Astrocyte of the cerebellum (primary cell): ENCODE measurements around the gene GTSF1L.

Source experiments
- DNase-seq: peaks from one replicate; pipeline ENCODE4 v3.0.0-alpha.2; 2011; ENCODE audit warnings: low read depth
- H3K4me3 ChIP-seq: 2 replicates; pipeline ENCODE4 v1.5.1; 2011; ENCODE audit warnings: mild to moderate bottlenecking, low read depth, low read length, moderate library complexity
- in situ Hi-C: cut with HindIII; loops from 2 replicates; pipeline ENCODE4 v1.10.0; 2017; ENCODE audit warnings: low sequenced_read_pairs
- TF ChIP-seq, protein P1 (sequence below): IDR thresholded peaks from 2 replicates; pipeline ENCODE4 v1.5.1; 2012; ENCODE audit warnings: low read length, low read depth, moderate library complexity, mild to moderate bottlenecking; ENCODE audit errors: missing control alignments

Gene GTSF1L

DNA sequence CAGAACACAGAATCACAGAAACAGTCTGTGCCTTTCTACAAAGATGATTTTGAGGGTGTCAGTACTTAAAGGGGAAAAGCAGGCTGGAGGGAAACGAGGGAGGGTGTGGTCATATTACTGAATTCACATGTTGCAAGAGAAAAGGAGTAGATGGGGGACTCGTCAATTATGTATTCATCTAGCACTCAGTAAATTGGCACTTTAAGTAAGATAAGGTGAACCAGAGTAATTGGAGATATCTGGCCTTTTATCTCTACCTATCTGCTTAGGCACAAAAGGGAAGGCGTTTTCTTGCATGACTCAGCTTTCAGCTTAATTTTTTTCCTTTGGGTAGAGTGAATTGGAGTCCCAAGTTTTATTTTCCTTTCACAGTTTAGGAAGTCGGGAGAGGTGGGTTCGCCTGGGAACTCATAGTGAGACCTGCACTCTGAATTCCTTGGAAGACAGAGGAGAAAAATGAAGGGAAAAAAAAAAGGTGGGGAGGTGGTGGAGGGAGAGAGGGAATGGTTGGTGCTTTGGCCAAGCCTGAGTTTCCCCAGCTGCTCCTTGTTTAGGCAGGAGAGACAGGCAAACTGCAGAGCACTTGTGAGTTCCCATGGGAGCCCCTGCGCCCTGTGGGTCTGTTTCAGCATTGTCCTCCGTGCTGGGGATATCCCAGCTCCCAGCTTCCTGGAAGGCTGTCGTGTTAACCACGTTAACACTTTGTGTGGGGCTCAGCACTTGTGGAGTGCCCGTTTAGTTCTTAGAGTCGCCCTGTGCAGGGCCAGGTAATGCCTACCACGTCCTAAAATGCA is 19.7 kb upstream of the GTSF1L start:
- TF ChIP-seq, protein P1, sequence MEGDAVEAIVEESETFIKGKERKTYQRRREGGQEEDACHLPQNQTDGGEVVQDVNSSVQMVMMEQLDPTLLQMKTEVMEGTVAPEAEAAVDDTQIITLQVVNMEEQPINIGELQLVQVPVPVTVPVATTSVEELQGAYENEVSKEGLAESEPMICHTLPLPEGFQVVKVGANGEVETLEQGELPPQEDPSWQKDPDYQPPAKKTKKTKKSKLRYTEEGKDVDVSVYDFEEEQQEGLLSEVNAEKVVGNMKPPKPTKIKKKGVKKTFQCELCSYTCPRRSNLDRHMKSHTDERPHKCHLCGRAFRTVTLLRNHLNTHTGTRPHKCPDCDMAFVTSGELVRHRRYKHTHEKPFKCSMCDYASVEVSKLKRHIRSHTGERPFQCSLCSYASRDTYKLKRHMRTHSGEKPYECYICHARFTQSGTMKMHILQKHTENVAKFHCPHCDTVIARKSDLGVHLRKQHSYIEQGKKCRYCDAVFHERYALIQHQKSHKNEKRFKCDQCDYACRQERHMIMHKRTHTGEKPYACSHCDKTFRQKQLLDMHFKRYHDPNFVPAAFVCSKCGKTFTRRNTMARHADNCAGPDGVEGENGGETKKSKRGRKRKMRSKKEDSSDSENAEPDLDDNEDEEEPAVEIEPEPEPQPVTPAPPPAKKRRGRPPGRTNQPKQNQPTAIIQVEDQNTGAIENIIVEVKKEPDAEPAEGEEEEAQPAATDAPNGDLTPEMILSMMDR = no peak
- no peak for DNase-seq
- in situ Hi-C loops = no loop called here
- no peak overlapping the region for H3K4me3 ChIP-seq

DNA sequence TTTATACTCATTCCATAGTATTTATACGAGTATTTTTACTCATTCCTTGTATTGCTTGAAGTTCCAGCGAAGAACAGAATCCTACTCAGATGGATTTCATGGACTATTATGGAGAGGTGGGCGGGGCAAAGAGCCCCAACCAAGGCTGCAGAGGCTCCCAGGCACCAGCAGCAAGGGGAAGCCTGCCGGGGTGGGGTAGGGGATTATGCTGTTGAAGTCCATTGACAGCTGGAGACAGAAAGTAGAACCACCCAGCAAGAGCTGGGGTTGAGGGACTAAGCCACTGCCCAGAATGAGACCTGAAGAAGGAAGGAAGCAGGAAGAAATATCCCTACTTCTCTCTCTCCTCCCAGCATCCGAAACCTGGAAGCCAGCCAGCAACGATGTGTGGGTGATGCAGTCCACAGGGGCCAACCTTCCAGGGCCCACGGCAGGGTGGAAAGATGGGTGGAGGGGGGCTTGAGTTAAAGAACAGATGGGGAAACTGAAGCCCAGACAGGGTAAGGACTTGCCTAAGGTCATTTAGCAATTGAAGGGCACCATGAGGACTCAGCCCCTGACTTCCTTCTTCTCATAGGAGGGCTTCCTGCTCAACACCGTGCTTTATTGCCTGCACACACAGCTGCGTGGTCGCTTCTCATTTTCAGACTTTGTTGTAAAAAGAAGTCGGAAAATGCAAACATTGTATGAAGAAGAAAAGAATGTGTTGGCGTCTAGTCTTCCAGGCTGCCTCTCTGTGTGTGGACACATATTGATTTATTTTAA is 18.3 kb upstream of the GTSF1L start:
- in situ Hi-C loops = no loop called here
- DNase-seq = no peak
- TF ChIP-seq, protein P1 = no peak
- H3K4me3 ChIP-seq = no peak overlapping the region

DNA sequence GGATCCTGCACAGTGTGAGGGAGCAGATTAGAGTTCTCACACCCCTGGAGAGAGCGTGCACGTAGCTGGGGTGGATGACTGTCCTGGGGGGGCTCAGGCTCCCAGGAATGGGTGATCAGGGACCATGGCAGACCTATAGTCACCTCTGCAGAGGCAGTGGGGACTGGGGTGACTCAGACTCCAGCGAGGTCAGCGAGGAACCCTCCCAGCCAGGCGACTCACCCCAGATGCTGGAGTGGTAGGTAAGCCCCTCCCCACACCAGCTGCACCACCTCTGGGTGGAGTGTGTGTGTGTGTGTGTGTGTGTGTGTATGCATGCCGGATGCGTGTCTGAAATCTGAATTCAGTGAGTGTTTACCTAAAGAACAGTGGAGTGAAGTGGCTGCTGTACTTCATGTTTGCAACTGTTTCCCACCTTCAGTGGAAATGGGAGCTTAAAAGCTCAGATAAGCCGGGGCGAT is 17.4 kb upstream of the GTSF1L start:
- no peak overlapping the region for H3K4me3 ChIP-seq
- in situ Hi-C loops = no loop called here
- DNase-seq = no peak
- TF ChIP-seq, protein P1 = no peak

DNA sequence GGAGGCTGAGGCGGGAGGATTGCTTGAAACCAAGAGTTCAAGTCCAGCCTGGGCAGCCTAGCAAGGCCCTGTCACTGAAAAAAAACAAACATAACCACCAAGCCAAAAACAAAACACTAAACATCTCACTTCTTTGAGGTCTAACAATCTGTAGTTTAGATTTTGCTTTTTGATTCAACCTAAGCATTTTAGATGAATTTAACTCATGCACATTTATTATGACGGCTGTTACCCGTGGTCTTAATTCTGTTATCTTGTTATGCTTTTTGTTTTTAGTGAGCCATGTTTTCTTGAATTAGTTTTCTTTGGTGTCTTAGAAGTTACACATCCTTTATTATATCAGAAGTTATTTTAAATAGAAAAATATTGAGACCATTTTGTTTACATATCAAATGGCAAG is 13.8 kb upstream of the GTSF1L start:
- TF ChIP-seq, protein P1 = no peak
- in situ Hi-C loops = no loop called here
- no peak overlapping the region for H3K4me3 ChIP-seq
- no peak for DNase-seq

DNA sequence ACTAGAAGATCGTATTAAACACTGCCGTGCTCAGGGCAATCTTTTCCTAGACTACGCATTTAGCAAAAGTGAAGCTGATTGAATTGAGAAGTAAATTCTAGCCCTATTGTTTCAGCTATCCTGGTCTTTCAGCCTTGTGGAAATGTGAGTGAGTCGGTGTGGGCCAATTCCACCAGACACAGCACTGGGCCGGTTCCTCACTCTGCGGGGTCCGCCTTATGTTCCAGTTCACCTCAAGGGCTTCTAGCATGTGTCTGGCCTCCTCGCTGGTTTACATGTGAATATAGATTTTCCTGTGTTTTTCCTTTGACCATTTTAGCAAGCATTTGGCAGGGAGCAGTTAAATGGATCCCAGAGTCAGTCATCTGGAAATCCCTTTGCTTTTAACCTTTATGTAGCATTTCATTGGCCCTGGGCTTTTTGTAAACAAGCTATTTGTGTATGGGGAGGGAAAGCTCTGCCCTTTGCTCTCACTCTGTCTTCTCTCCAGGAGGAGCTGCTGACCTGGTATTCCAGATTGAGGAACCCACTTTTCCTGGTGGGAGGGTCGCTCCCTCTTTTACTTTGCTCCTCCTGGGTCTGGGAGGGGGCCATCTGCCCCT is 12.4 kb upstream of the GTSF1L start:
- no peak overlapping the region for H3K4me3 ChIP-seq
- in situ Hi-C loops = no loop called here
- TF ChIP-seq, protein P1 = no peak
- no peak for DNase-seq

DNA sequence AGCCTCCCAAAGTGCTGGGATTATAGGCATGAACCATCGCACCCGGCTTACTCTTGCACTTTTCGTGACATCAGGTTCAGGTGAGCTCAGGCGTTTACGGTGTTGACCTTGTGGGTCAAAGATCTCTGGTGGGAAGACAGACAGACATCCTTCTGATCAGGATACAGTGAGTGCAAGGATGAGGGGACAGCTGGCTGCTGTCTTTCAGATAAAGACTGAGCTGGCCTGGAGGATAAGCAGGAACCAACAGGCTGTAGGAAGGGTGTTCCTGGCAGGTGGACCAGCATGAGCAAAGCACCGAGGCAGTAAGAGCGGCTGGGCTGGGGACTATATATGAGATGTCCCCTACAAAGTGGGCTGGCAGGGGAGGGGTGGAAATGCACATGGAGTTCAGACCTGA is 11.1 kb upstream of the GTSF1L start:
- TF ChIP-seq, protein P1 = no peak
- in situ Hi-C loops = no loop called here

More for the DNA sequence above, 11.1 kb upstream of the GTSF1L start:
- DNase-seq = no peak
- no peak overlapping the region for H3K4me3 ChIP-seq
